ENCODE data around the gene KAT2A.

The KAT2A gene

GRCh38 chr17:42135151-42135550 lies 14.0 kb upstream of the KAT2A start:
- DNase-seq: no peak

- no peak for DNase-seq
Measured at GRCh38 chr17:42133461-42134041, 12.4 kb upstream of the KAT2A start.

- no peak for DNase-seq
Measured at GRCh38 chr17:42132941-42133340, 11.8 kb upstream of the KAT2A start.

DNA sequence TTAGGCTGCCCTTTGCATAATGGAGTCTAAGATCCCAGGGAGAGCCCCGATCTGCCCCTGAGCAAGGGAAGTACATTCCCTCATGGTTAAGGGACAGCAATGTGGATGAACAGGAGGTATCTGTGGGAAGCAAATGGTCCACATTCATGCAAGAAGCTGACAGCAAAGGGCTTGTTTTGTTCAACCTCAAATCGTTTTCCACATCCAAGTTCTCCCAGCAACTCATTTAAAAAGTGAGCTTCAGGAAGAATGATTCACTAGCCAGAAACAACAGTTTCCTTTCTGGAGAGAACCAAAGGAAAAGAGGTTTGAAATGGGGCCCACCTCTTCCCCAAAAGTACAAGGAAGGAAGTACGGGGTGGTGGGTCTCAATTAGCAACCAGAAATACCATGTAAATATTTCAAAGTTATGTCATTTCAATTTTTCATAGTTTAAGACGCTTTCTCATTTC lies 10.8 kb upstream of the KAT2A start:
- no peak for DNase-seq

- no peak for DNase-seq
Measured at GRCh38 chr17:42131232-42131631, 10.1 kb upstream of the KAT2A start.

DNA sequence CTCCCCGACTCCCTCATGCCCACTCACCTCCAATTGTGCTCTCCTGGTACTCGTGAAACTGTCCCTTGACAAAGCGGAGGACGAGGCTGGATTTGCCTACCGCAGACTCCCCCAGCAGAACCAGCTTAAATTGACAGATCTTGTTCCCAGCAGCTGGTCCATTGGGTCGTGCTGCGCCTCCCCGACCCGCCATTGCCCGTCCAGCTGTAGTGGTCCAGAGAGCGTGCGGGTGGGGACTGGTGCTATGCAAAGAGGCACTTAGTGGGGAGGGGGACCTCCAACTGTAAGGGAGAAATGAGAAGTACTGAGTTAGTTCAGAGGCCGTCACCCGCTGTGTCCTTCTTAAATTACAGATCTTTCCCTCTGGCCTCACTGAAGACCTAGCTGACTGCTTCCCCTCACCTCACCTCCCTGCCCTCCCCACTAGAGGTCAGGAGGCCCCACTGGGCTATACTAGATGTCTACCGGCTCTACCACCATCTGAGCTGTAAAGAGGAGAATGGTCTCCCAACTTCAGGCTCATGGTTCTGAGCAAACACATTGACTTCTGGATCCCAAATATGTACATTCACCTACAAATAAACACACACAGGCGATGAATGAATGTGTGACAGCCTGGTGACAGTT lies 9.3 kb upstream of the KAT2A start:
- DNase-seq: no peak

DNA sequence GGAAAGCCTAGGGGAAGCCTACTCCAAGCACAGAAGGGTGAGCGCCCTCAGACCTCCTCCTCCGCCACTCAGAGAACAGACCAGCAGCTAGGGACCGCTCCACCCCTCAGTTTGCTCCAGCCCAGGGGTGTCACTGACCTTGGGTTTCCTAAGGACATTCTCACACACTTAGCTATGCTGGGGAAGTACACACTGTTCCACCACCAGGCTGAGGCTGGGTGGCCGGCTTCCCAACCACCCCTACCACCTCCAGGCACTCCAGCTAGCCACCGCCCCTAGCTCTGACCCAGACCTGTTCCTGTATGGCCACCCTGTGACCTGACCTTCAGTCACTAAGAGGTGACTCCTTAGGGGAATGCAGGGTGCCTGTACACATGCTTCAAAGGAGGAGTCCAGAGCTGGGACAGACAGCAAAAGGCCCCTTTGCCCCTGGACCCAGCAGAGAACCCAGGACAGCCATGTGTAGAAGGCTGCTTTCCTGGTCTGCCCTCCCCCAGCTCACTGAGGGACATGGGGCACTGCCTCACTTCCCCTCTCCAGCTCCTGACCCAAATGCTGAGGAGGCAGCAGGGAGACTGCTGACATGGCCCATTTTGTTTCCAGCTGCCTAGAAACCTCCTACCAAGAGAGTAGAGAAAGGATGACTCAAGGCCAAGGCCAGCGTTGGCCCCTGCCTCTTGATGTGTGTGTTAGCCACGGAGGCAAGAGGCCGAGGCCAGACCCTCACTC lies 8.1 kb upstream of the KAT2A start:
- DNase-seq: no peak

GRCh38 chr17:42127414-42127813 lies 6.2 kb upstream of the KAT2A start:
- DNase-seq: no peak

DNA sequence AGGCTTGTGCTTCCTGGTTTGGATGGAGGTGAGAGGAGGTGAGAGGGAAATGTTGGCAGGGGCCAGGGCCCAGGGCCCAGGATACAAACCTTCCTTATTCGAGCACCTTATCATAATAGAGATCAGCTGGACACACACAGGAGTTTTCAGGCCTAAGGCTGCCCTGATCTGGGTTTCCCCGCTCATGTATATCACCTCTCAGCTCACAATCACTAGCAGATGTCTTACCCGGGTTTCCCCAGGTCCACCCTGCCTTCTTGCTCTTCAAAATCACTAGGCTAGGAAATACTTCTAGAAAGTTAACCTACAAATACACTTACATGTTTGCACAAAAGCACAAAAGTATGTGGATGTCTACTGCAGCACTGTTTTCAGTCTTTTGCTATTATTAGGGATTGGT lies 5.7 kb upstream of the KAT2A start:
- DNase-seq: no peak

GRCh38 chr17:42125565-42125964 lies 4.4 kb upstream of the KAT2A start:
- DNase-seq: no peak

DNA sequence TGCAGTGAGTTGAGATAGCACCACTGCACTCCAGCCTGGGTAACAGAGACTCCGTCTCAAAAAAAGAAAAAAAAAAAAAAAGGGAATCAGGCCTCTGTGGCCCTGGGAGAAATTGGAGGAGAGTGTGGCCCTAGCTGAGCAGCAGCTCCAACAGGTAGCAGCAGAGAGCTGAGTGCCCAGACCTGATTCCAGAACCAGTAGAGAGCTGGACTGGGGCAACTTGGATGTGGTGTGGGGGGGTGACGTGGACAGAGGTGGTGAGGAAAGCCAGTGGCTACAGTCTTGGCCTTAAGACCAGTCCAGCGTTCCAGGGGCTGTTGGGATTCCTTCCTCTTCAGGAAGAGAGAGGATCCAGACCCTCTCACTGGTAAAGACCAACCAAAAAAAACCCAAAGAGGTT lies 3.1 kb upstream of the KAT2A start:
- no peak for DNase-seq

- DNase-seq: no peak
Measured at GRCh38 chr17:42122371-42123303, 1.5 kb upstream of the KAT2A start, which contains the start of gene HSPB9. Gene HSPB9, plus strand, starts transcription at chr17:42122804. Its CDS starts 47 bp downstream, at chr17:42122851.

DNA sequence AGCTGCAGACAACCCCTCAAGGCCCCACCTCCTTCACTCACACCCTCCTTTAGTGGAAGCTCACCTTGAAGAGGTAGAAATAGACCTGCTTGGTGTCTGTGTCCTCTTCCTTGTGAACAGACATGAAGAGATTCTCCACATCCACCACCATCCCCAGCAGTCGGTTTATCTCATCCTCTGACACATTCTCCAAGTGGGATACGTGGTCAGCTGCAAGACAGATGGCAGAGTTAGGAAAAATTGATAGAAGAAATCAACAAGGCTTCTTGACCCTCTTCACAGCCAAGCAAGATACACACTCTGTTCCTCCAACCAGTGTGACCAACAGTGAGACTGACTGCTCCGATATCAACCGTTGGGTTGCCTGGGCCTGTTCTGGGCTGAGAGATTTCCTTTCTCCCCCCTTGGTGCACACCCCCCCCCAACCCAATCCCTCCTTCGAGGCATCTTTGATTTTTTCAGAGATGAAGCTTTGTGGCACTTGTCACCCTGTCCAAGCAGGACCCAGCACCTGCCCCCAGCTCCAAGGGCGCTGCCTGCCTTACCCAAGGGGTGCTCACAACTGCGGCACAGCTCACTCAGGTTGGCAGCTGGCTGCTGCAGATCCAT lies 902 bp downstream of the KAT2A start:
- no peak for DNase-seq

DNA sequence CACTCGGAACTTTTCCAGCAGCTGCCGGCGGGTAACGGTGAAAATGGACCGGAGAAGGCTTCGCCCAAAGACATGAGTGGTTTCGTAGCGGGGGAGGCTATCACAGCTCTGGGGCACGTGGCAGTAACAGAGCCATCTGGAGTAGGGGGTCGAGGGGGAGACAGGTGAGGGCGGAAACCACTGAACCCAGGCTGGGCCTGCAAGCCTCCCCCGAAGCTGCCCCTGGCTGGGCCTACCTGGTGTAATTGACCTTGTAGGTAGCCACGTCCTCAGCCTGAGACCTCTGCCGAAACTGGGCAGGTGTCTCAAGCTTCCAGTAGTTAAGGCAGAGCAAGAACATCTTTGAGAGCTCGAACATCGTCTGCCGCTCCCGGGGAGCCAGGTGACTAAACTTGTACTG lies 1.9 kb downstream of the KAT2A start:
- no peak for DNase-seq

DNA sequence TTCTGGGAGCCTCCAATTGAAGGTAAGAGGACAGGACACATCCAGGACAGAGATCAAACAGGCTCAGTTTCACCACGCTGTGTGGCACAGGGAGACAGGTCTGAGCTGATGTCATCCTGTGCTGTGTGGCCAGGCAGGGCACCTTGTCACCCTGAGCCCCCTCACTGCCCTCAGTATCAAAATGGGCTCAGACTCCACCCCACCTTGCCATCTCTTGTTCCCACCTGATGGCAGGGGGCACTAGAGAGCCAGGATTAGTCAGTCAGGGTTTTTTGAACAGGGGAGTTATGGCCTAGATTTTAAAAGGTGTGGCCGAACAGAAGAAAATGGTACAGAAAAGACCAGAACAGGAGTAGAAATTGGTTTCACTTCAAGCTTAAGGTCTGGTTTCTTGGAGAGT lies 2.6 kb downstream of the KAT2A start:
- peak; percentile 74 for DNase-seq

DNA sequence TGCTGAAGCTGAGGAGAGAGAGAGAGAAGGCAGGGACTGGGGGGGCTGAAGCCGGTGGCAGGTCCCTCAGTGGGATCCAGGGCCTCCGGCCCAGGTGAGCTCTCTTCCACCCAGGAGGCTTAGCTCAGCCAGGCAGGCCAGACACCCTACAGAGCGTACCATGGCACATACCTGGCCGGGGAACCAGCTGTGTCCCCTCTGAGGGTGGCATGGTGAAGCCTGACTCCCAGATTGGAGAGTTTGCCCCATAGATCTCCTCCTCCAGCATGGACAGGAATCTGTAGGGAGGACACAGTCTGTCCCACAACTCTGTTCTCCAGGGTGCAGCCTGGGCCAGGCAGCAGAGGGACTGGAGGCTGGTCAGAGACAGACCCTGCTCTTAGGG lies 3.0 kb downstream of the KAT2A start:
- no peak for DNase-seq

GRCh38 chr17:42117397-42118125 lies 3.6 kb downstream of the KAT2A start:
- DNase-seq: no peak

DNA sequence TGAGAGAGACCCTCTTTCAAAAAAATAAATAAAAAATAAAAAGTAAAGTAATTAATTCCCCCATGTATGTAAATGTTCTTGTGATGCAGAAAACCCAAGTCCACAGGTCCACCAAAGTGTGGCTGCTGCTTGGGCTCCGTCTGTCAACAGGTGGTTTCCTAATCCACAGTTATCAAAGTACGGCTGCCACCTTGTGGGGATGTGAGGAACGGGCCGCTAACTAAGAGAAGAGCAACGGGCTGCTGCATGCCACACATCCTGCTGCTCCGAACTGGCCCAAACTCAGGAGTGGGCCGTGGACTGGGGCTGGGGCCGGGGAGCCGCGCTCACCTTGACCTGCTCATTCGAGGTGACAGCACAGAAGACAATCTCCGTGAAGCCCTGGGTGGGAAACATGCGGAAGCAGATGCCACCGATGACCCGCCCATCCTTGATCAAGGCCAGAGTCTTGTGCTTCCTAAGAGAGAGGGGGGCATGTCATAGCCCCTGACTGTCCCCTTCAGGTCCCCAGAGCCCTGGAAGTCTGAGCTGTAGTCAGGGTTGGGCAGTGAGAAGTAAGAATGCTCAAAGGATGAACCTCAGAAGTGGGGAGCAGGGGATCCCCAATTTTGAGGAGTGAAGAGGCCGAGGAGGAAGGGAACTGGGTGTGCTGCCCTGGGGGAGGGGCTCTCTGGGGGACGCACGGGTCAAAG lies 4.3 kb downstream of the KAT2A start:
- DNase-seq: peak; percentile 92

DNA sequence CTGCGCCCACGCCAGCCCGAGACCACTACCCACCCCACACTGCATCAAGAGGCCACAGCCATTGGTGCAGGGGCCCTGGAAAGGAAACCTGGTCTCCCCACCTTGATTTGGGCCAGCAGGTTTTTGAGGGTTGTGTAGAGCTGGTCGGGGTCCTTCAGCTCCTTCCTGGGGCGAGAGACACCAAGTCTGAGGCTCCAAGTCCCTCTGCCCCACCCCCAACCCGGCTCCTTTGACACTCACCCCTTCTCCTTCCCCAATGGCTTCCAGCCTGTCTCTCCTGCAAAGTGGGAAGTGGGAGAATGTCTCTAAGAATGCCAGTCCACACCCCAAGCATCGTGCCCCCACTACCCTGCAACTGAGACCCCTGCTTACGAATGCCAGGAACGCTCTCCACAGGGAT lies 7.0 kb downstream of the KAT2A start:
- no peak for DNase-seq

GRCh38 chr17:42113293-42114069 lies 7.7 kb downstream of the KAT2A start:
- no peak for DNase-seq

Data from activated effector memory CD4-positive, alpha-beta T cell treated with anti-CD3 and anti-CD28 coated beads, Interleukin-2, amount 50 U/mL, for 16 hours (primary cell).